GM12872 (cell line): ENCODE data around the gene USP20.

Source experiments
- CTCF ChIP-seq: IDR thresholded peaks from 3 replicates; pipeline ENCODE4 v1.5.1; 2011; ENCODE audit warnings: low read depth, mild to moderate bottlenecking, low read length, moderate library complexity; ENCODE audit not compliant: insufficient read depth

USP20 gene

GRCh38 chr9:129826344-129826743 is 8.9 kb upstream of the USP20 start:
- no peak for TF ChIP-seq CTCF

- no peak for TF ChIP-seq CTCF
These were observed 8.5 kb upstream of the USP20 start for GRCh38 chr9:129826759-129827158.

- no peak for TF ChIP-seq CTCF
These were observed 7.2 kb upstream of the USP20 start for GRCh38 chr9:129828051-129828450.

GRCh38 chr9:129828969-129829368 is 6.3 kb upstream of the USP20 start:
- TF ChIP-seq CTCF: no peak

GRCh38 chr9:129832982-129833381 is 2.3 kb upstream of the USP20 start:
- TF ChIP-seq CTCF: no peak

- TF ChIP-seq CTCF: no peak
These were observed 650 bp upstream of the USP20 start for GRCh38 chr9:129834489-129835127.

GRCh38 chr9:129835860-129836223 is 584 bp downstream of the USP20 start:
- TF ChIP-seq CTCF: no peak
